Gastrocnemius medialis (tissue), 4 donors: ENCODE data around the gene LDLRAD3.

ENCODE experiments used
- CTCF ChIP-seq, 5 experiments: fragments of 450-650 bp in 3 of 5; fragments of 200-600 bp in 2 of 5; sonication (generic) in 2 of 5; IDR thresholded peaks in 4 of 5; conservative IDR thresholded peaks in 1 of 5; 1 replicate in 4 of 5; 2 replicates in 1 of 5; pipeline ENCODE4 v1.5.1; 2016 to 2019; ENCODE audit warnings: antibody characterized with exemption in 5 of 5, mild to moderate bottlenecking in 3 of 5, moderate library complexity in 3 of 5
- POLR2A ChIP-seq, 2 donors: fragments of 450-650 bp; IDR thresholded peaks; one replicate each; pipeline ENCODE4 v1.6.1; 2017; ENCODE audit warnings: antibody characterized with exemption in 2 of 2, mild to moderate bottlenecking in 2 of 2, moderate library complexity in 2 of 2

- TF ChIP-seq CTCF (IDR thresholded peaks at IDR 0.05 in 4 of 5, conservative IDR thresholded peaks at IDR 0.05 in 1 of 5), result no peak
- no peak for TF ChIP-seq POLR2A (IDR thresholded peaks at IDR 0.05)
Measured at GRCh38 chr11:35944503-35945136, 758 bp downstream of the LDLRAD3 start.
